AG08396 (cell line): ENCODE data around the gene ATP5F1D.

Experiments used
- DNase-seq: peaks from one replicate; pipeline ENCODE4 v3.0.0; 2012; ENCODE audit warnings: low spot score, mixed read lengths

ATP5F1D gene

GRCh38 chr19:1248139-1248785, 6.7 kb downstream of the ATP5F1D start, which contains the start of gene MIDN:
TSS of gene MIDN (plus strand) at chr19:1248583. CDS start at chr19:1250297, 1,714 bp downstream.
- peak; percentile 92 for DNase-seq

GRCh38 chr19:1248786-1249297, 7.3 kb downstream of the ATP5F1D start:
- peak; percentile 82 for DNase-seq

DNA sequence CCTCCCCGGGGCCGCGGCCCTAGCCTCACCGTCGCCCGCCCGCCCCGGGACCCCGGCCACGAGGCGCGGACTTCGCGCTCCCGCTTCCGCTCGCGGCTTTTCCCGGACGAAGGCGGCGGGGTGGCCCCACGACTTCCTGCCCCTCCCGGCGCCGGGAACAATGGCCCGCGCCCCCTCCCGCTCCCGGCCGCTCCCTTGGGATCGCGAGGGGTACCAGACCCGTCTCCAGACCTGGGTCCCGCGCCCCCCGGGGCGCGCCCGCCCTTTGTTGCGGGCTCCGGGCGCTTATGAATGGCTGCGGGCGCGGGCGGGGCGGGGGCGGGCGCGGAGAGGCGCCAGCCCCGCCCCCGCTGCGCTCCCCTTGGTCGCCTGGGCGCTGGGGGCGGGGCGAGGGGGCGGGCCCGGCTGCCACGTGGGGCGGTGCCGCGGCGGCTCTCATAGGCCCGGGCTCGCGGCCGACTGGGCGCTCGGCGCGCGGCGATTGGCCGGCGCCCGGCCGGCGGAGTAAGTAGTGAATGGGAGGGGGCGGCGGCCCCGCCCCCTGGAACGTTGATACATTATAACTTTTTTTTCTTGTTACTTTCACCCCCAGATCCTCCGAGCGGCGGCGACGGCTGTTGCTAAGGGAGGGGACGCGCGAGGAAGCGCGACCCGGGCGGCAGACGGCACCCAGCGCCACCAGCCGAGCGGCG, 7.9 kb downstream of the ATP5F1D start:
- DNase-seq, result peak; percentile 95

- DNase-seq, result no peak
Measured at GRCh38 chr19:1249990-1250436, 8.5 kb downstream of the ATP5F1D start.

DNA sequence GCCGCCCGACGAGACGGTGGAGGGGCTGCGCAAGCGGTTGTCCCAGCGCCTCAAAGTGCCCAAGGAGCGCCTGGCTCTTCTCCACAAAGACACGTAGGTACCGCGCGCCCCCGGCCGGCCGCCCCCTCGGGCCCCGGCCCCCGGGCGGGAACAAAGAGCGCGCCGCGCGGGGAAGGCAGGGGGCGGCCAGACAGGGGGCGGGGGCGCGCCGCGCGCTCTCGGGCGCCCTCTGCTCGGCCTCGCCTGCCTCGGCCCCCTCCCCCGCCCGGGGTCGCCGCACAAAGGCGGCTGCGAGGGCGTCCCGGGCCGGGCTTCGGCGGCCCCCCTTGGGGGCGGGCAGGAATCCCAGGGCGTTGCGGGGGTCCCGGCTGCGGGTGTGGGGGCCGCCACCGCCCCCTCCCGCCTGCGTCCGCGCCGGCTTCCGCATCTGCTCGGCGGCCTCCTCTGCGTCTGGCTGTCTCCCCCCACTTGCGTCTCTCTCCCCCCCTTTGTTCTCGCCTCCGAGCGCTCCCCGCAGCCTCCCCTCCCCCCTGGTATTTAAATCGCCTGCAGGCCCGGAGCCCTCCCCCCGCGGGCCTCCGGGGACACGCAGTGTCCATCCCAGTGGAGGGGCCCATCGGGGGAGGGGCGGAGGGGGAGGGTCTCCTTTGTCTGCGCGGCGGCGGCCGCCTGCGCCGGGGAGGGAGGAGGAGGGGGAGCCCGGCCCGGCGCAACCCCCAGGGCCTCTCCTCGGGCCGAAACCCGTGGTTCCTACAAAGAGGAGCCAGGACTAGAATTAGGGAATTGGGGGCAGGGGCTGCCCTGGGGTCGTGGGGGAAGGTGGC, 9.1 kb downstream of the ATP5F1D start:
- no peak for DNase-seq

- peak; percentile 55 for DNase-seq
Measured at GRCh38 chr19:1251330-1252220, 10.0 kb downstream of the ATP5F1D start.

DNA sequence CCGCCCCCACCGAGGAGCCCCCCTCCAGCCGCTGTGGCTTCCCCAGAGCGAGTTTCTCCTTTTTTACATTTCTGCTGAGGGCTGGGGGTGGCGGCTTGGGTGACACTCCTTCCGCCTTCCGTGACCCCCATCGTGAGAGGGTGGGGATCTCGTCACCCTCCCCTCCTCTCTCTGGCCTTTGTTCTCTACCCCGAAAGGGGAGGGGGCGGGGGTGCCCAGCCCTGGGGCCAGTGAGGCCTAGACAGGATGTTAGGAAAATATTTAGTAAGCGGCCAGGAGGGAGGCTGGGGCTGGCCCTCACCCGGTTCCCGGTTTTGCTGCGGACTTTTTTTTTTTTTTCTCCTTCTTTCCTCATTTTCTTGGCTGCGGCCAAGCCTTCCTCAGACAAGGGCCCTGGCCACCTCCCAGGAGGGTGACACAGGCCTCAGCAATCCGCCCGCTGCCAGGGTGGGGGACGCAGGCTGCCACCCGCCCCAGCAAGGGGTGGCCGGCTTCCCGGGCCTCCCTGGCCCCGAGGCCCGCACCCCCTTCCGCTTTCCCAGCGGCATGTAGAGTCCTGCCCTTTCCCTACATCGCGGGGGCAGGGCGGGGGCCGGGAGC, 10.8 kb downstream of the ATP5F1D start:
- DNase-seq, result peak; percentile 85

- peak; percentile 87 for DNase-seq
Measured at GRCh38 chr19:1252821-1253513, 11.4 kb downstream of the ATP5F1D start.

GRCh38 chr19:1253514-1254080, 12.0 kb downstream of the ATP5F1D start:
- DNase-seq, result no peak

DNA sequence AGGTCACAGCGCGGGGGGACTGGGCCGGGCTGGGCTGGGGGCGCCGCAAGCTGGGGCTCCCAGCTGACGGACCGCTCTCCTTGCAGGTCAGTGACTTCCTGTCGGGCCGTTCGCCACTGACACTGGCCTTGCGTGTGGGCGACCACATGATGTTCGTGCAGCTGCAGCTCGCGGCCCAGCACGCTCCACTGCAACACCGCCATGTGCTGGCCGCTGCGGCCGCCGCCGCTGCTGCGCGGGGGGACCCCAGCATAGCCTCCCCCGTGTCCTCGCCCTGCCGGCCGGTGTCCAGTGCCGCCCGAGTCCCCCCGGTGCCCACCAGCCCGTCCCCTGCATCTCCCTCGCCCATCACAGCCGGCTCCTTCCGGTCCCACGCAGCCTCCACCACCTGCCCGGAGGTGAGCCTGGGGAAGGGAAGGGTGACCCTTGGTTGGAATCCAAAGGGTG, 12.6 kb downstream of the ATP5F1D start:
- DNase-seq, result no peak

DNA sequence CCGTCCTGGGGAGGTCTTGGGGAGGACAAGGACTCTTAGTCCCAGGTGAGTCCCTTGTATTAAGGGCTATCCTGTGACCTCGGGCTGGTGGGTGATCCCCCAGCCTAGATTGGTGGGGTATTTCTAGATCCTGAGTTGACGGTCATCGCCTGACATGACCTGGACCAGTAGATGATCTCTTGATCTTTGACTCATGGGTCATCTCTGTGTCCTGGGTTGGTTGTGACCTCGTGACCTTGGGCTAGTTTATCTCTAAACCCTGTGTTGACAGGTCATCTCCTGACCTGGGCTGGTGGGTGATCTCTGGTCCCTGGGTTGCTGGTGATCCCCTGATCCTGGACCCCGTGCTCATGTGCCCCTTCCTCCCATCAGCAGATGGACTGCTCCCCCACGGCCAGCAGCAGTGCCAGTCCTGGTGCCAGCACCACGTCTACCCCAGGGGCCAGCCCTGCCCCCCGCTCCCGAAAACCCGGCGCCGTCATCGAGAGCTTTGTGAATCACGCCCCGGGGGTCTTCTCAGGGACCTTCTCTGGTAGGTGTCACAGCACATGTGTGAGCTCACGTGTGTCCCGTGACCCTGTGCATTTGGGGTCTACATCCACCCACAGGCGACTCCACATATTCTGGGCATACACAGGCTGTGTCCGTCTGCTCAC, 13.1 kb downstream of the ATP5F1D start:
- DNase-seq, result no peak

- DNase-seq, result no peak
Measured at GRCh38 chr19:1255186-1256161, 13.9 kb downstream of the ATP5F1D start.

GRCh38 chr19:1256646-1257474, 15.3 kb downstream of the ATP5F1D start:
- DNase-seq, result no peak

- no peak for DNase-seq
Measured at GRCh38 chr19:1257475-1258162, 16.1 kb downstream of the ATP5F1D start.

GRCh38 chr19:1258163-1258492, 16.6 kb downstream of the ATP5F1D start:
- DNase-seq, result no peak

GRCh38 chr19:1258707-1259205, 17.2 kb downstream of the ATP5F1D start:
- no peak for DNase-seq
